Hippocampal formation (tissue), 2 donors: ENCODE data around the gene HHLA2.
A peak's percentile ranks its signal among the peaks of the same experiment; 100 is the strongest.

Experiments
- DNase-seq, 2 donors: peaks; one replicate each; lab custom pipeline; 2025; lab: John Stamatoyannopoulos, UW

Gene HHLA2

DNA sequence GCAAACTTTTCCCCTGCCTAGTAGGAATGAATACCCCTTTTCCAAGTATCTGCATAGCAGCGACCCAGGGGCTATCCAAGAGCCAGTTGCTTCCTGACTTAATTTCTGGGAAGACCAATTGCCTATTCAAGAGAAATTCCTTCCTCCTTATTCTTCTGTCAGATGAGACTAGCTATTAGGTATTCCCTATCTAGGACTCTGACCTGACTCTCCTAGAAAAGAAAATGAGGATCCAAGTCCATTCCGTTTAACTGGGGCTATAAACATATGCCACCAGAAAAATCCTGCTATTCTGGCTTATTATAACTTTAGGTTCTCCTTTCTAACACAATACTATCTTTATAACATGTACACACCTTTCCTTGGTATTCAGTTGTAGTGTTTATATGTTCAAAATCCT lies 1.7 kb downstream of the HHLA2 start:
- DNase-seq = no peak

DNA sequence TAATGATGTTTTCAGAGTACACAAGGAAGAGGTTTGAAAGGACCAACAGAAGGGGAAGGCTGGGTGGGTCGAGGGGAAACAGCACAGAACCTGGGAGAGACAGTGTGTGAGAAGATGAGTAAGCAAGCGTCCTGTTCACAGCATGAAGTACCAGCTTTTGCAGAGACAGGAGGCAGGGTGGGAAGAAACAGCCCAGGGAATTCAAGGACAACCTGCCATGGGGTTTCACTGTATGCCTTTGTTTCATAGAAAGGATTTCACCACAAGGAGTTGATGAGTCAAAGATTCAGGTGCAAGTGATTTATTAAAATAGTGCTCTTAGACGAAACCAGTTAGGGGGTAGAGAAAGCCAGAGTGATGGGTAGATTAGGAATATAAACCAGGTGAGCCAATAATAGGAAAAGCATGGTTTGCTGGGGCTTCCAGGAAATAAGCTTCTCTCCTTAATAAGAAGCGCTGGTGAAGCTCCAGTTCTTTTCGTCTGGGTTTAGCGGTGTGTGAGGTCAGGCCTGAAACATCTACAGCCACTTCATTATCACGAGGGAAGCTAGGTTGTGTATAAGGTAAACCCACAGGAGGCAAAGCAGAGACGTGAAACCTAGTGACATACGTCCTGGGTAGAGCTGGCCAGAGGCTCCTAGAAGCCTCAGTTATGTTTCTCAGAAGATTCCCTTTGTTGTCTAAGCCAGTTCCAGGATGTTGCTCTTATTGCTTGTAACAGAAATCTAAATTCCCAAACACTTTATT lies 3.9 kb downstream of the HHLA2 start:
- DNase-seq = no peak

- no peak for DNase-seq
These were observed 5.5 kb downstream of the HHLA2 start for GRCh38 chr3:108301695-108302404.

- DNase-seq = no peak
These were observed 6.2 kb downstream of the HHLA2 start for GRCh38 chr3:108302570-108302969.

DNA sequence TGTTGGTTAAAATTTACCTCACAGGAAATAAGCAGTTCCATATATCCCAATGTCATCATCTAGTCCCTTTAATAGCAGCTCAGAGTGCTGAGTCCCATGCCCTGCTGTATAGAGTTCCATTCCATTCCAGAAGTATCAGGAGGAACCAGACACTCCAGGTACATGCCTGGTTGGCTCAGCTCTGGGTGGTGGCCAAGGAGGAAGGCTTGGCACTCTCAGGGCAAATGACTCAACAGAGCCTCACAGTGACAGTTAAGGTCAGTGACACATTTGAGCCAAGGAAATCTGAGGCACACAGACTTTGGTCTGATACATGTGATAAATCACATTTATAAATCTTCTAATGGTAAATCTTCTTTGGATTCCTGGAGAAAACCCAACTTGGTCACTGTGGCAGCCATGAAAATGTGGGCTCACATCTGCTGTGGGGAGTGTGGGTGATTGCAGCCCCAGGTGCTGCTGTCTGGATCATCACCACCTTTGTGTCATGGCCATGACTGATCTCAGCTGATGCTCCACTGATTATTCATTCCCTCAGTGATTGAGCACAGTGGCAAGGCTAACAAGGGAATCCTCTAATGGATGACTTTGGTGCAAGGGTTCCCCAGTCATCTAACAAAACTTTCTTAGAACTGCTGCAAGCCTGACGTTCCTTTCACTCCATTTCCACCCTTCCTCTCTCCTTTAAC lies 9.3 kb downstream of the HHLA2 start:
- no peak for DNase-seq

- DNase-seq = no peak
These were observed 15.4 kb downstream of the HHLA2 start for GRCh38 chr3:108311797-108312196.

DNA sequence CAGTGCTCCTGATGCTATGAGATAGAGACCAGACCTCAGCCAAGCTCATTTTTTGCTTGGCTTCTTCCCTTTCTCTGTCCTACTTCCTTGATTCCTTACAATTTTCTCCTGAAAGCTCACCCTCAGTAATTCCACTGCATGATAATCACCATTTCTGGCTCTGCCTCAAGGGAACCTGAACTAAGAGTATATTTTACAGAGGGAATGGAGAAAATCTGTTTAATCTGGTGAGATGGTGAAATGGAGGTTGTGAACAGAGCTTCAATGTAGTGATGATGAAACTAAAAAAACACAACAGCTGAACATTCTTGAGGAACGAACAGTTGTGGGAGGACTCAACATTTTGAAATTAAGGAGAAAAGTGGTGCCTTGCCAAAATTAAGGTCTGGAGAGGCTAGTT lies 16.3 kb downstream of the HHLA2 start:
- DNase-seq = peak in 1 of 2 donors; percentile 17

DNA sequence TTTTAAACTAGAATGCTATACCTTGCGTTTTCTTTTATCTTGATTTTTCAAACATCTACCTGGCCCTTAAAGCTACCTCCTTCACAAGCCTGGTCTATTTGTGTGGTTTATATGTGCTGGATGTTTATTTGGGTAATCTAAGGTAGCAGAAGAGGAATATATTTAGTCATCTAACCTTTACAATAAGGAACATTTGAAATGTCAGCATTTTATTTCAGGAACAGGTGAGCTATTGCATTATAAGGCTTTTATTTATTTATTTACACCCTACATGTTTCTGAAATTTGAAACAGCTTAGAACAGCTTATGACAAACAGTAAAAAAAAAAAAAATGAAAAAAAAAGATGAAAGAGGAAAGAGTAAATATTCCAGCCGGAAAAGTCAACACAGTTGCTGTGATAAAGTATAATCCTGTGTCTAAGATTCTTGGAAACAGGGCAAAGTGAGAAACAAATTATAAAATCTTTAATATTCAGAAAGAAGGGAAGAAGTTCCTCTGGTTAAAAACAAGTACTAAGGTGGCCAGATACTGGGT lies 19.5 kb downstream of the HHLA2 start:
- DNase-seq = no peak

- DNase-seq = no peak
These were observed 23.2 kb downstream of the HHLA2 start for GRCh38 chr3:108319428-108320082.

DNA sequence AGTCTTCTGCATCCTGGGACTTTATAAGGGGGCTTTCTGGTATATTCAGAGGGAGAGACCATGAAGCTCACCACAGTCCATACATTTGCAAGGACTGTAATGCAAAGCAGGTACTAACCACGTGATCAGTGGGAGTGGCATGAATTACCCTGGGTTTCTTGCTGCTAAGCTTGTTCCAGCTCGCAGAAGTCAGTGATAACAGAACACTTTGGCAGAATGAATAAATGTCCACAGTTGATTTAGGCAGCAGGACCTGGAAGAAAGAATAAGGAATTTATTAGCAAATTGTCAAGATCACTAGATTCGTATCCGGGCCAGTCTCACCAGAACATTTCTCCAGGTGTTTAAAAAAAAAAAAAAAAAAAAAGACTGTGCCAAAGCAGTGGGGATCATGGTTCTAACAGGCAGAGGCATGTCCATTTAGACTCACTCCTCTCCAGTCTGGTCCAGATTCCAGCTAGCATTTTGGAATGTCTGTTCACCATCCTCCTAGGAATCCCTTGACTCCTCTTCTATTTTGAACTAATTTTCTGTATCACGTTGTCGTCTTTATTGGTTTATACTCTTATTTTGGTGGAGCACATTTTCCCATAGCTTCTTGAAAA lies 24.5 kb downstream of the HHLA2 start:
- no peak for DNase-seq

GRCh38 chr3:108322352-108322751 lies 26.0 kb downstream of the HHLA2 start:
- no peak for DNase-seq

DNA sequence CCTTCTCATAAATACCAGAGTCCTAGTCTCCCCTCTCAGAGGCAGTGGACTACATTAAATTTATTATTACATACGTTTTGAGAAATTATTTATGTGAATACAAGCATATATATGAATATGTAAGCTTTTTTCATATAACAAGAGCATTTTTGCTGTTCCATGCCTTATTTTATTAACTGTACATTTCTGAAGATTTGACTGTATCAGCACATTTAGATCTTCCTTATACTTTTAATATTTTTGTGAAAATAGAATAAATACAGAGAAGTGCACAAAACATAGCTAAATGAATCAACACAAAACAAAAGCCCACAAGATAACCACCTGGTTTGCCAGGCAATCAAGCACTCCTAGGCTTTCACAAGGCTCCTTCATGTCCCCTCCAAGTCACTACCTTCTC lies 27.8 kb downstream of the HHLA2 start:
- DNase-seq = no peak

DNA sequence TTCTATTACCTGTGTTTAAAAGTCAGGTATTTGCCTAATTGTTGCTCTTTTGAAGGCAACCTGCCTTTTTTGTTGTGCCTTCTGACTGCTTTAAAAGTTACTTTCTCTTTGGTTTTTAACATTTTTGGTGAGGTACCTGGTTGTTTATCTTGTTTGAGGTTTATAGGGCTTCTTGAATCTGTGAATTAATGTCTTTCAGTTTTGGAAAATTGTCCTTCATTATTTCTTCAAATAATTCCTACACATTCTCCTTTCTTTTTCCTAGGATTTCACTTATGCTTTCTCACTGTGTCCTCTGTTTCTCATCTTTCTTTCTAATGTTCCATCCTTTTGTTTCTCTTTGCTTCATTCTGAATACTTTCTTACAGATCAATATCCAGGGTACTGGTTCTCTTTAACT lies 30.8 kb downstream of the HHLA2 start:
- DNase-seq = no peak

DNA sequence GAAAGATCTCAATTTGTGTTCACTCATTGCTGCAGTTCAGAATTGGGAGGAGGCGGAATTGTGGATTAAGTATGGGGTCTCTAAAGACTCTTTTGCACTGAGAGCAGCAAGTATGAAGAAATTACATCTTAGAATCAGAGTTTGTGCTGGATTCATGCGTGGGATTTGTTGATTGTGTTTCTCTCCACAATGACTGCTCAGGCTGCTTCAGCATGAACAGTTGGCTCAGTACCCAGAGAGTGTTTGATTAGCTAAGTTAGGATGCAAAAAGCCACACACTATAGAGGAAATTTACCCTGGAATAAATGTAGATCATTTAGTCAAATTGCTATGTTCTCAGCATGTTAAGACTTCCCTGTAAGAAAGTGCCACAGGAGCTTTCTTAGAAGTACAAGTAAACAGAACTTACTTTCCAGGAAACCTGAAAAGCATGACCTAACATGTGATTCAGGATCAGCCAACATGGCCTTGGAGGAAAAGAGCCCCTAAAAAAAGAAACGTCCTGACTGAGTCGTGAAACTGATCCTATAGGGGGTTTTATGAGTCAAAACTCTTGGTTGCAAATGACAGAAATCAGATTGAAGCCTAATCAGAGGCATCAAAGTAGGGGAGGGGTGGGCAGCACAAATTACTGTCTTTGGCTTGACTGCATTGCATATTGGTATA lies 32.6 kb downstream of the HHLA2 start:
- no peak for DNase-seq

GRCh38 chr3:108329508-108329907 lies 33.2 kb downstream of the HHLA2 start:
- DNase-seq = no peak

DNA sequence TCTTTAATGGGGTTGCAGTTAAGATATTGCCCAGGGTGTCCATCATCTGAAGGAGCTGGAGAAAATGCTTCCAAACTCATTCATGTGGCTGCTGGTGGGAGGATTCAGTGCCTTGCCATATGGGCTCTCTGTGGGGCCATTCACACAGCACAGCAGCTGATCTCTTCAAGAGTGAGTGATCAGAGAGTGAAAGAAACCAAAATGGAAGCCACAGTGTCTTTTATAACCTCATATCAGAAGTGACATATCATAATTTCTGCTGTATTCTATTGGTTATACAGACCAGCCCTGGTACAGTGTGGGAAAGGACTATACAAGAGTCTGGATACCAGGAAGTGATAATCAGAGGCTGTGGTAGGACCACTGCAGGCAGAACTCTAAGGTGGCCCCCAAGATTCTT lies 33.6 kb downstream of the HHLA2 start:
- DNase-seq = no peak

GRCh38 chr3:108331792-108332191 lies 35.4 kb downstream of the HHLA2 start:
- no peak for DNase-seq

GRCh38 chr3:108333961-108334360 lies 37.6 kb downstream of the HHLA2 start:
- DNase-seq = no peak

- DNase-seq = no peak
These were observed 38.4 kb downstream of the HHLA2 start for GRCh38 chr3:108334701-108335100.

DNA sequence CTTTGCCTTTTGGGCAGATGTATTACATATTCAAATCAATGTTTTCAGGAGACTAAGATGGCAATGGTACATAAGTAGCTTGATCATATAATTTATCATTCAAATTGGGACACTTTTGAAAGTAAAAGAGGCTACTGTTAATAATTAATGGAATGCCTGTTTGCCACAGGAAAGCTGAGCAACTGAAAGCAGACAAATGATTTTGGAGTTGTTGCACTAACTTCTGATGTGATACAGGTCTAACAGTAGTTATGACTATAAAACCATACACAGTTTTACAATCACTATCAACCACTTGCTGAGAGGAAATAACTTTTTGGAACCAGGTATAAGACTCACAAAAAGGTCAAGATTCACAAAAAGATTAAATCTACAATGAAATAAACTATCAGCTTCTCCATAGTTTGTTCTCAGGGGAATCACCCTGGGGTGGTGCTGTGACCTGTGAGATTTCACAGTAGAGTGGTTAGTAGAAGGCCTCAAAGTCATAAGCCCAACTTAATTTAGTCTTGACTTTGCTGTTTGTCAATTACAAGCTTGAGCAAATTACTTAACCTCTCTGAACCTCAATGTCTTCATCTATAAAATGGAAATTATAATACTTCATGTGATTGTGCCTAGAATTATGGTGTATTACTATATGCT lies 42.7 kb downstream of the HHLA2 start:
- DNase-seq = no peak

DNA sequence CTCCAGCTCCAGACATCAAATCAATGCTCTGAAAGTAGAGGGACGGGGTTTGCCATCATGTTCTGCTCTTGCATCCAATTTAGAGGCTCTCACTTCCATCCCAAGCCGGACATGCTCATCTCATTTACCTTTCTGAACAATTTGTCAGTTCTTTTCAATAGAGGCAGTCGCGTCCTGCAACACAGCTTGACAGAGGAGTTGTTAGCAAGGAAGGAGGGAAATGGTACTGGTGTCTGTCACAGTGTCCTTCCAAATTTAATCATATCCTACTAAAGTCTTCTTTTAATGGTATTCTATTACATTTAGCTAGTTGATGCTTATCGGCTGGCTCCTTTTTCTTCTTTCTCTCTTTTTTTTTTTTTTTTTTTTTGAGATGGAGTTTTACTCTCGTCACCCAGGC lies 45.6 kb downstream of the HHLA2 start:
- DNase-seq = no peak
